SK-N-SH (cell line): Measurements from ENCODE around the gene PYGB. TPM values are rescaled to one million over a fixed set of nuclear protein-coding genes. Genes with fewer than 3 reads are reported as not detected.

ENCODE experiments used
- CTCF ChIA-PET: fragments of 300-600, 350-600 bp; formaldehyde crosslinking; extraction: SDS; loops from one replicate; lab custom pipeline; 2021; lab: Yijun Ruan, JAX
- POLR2A ChIA-PET: fragments of 350-600 bp; sonication (Branson Sonifier 250); formaldehyde crosslinking; extraction: SDS; loops from one replicate; lab custom pipeline; 2020; ENCODE audit warnings: antibody characterized with exemption, inconsistent platforms; lab: Yijun Ruan, JAX
- DNase-seq: peaks from one replicate; pipeline ENCODE4 v3.0.0; 2012
- H2AFZ ChIP-seq: fragments of 200-600 bp; sonication (generic); 2 replicates; pipeline ENCODE4 v1.8.1; 2016; ENCODE audit warnings: antibody characterized with exemption, mild to moderate bottlenecking, low read depth
- H3F3A ChIP-seq: fragments of 200-600 bp; sonication (generic); replicated peaks from 2 replicates; pipeline ENCODE3; 2016; ENCODE audit warnings: antibody characterized with exemption, mild to moderate bottlenecking; ENCODE audit not compliant: insufficient read depth
- H3K27ac ChIP-seq, 2 experiments: fragments of 200-500 bp in 1 of 2; fragments of 200-600 bp in 1 of 2; sonication (Bioruptor generic) in 1 of 2; sonication (generic), shearing (Covaris generic) in 1 of 2; 2 replicates each; pipeline versions ENCODE4 v1.5.1 to v1.6.1; 2014 to 2016; ENCODE audit warnings: low read depth in 2 of 2, inconsistent platforms in 1 of 2, low read length in 1 of 2, mild to moderate bottlenecking in 1 of 2, mixed read lengths in 1 of 2
- H3K27me3 ChIP-seq: fragments of 200-600 bp; sonication (generic), shearing (Covaris generic); 2 replicates; pipeline ENCODE4 v1.6.1; 2016; ENCODE audit warnings: mixed run types; ENCODE audit not compliant: insufficient read depth
- H3K36me3 ChIP-seq, 2 experiments: fragments of 200-500 bp in 1 of 2; fragments of 200-600 bp in 1 of 2; sonication (Bioruptor generic) in 1 of 2; sonication (generic) in 1 of 2; replicated peaks in 1 of 2; 2 replicates each; pipeline versions ENCODE3 to v1.5.1; 2014 to 2016; ENCODE audit warnings: low read length in 1 of 2, mild to moderate bottlenecking in 1 of 2; ENCODE audit not compliant: insufficient read depth in 2 of 2, control insufficient read depth in 1 of 2
- H3K4me1 ChIP-seq, 2 experiments: fragments of 200-500 bp in 1 of 2; fragments of 200-600 bp in 1 of 2; sonication (Bioruptor generic) in 1 of 2; sonication (generic), shearing (Covaris generic) in 1 of 2; 2 replicates each; pipeline versions ENCODE4 v1.5.1 to v1.6.1; 2014 to 2016; ENCODE audit warnings: low read depth in 1 of 2, low read length in 1 of 2, mixed run types in 1 of 2; ENCODE audit not compliant: insufficient read depth in 2 of 2, control insufficient read depth in 1 of 2
- H3K4me2 ChIP-seq: fragments of 200-600 bp; sonication (generic), shearing (Covaris generic); 2 replicates; pipeline ENCODE4 v1.6.1; 2017; ENCODE audit warnings: mixed run types
- H3K4me3 ChIP-seq, 2 experiments: fragments of 200-500 bp in 1 of 2; fragments of 200-600 bp in 1 of 2; sonication (Bioruptor generic) in 1 of 2; sonication (generic), shearing (Covaris generic) in 1 of 2; 2 replicates each; pipeline versions ENCODE4 v1.5.1 to v1.8.1; 2014 to 2016; ENCODE audit warnings: low read depth in 2 of 2, inconsistent platforms in 1 of 2, low read length in 1 of 2, mild to moderate bottlenecking in 1 of 2, mixed read lengths in 1 of 2, moderate library complexity in 1 of 2
- H3K79me2 ChIP-seq: fragments of 200-600 bp; sonication (generic); 2 replicates; pipeline ENCODE4 v1.8.1; 2017; ENCODE audit warnings: mild to moderate bottlenecking; ENCODE audit not compliant: insufficient read depth
- H3K9ac ChIP-seq: fragments of 200-600 bp; sonication (generic); 2 replicates; pipeline ENCODE4 v1.6.1; 2017; ENCODE audit warnings: mixed run types
- H3K9me2 ChIP-seq: fragments of 200-600 bp; sonication (generic); 2 replicates; pipeline ENCODE4 v1.6.1; 2017; ENCODE audit warnings: mixed run types
- H3K9me3 ChIP-seq: fragments of 200-600 bp; sonication (generic); 2 replicates; pipeline ENCODE4 v1.6.1; 2017; ENCODE audit warnings: mixed run types, mild to moderate bottlenecking, moderate library complexity
- H4K20me1 ChIP-seq: fragments of 200-600 bp; sonication (generic); 2 replicates; pipeline ENCODE4 v1.6.1; 2017; ENCODE audit warnings: mild to moderate bottlenecking, mixed run types; ENCODE audit not compliant: insufficient read depth
- EZH2phosphoT487 ChIP-seq: fragments of 200-600 bp; sonication (generic); IDR thresholded peaks from 2 replicates; pipeline ENCODE4 v1.6.1; 2017; ENCODE audit warnings: low read depth, mixed run types, mild to moderate bottlenecking, antibody characterized with exemption, moderate library complexity, borderline replicate concordance
- FOXM1 ChIP-seq: IDR thresholded peaks from 2 replicates; pipeline ENCODE4 v1.4.0; 2012; ENCODE audit warnings: low read depth, mild to moderate bottlenecking
- GABPA ChIP-seq: IDR thresholded peaks from 2 replicates; pipeline ENCODE4 v1.4.0; 2012; ENCODE audit warnings: low read depth, mild to moderate bottlenecking
- GATA2 ChIP-seq: sonication (generic); formaldehyde crosslinking; IDR thresholded peaks from 2 replicates; pipeline ENCODE4 v1.5.0; 2020; ENCODE audit warnings: mild to moderate bottlenecking, missing genetic modification reagents
- IRF3 ChIP-seq: fragments of 150-350 bp; IDR thresholded peaks from 2 replicates; pipeline ENCODE4 v1.6.1; 2016; ENCODE audit warnings: mild to moderate bottlenecking, low read depth, low read length
- MEF2A ChIP-seq: IDR thresholded peaks from 2 replicates; pipeline ENCODE4 v1.4.0; 2012; ENCODE audit warnings: low read depth, borderline replicate concordance
- NFIC ChIP-seq: IDR thresholded peaks from 2 replicates; pipeline ENCODE4 v1.4.0; 2012; ENCODE audit warnings: borderline replicate concordance
- RCOR1 ChIP-seq: fragments of 150-350 bp; IDR thresholded peaks from 2 replicates; pipeline ENCODE4 v1.6.1; 2017; ENCODE audit warnings: antibody characterized with exemption, low read length
- RFX5 ChIP-seq: IDR thresholded peaks from 2 replicates; pipeline ENCODE4 v1.6.1; 2012; ENCODE audit warnings: mild to moderate bottlenecking, improper control_type of control experiment, low read length
- RXRA ChIP-seq: IDR thresholded peaks from 2 replicates; pipeline ENCODE4 v1.4.0; 2012; ENCODE audit warnings: low read depth, mild to moderate bottlenecking, borderline replicate concordance
- TAF1 ChIP-seq: IDR thresholded peaks from 2 replicates; pipeline ENCODE4 v1.6.1; 2012; ENCODE audit warnings: low read depth, mild to moderate bottlenecking, low read length, moderate library complexity, borderline replicate concordance
- TEAD4 ChIP-seq: IDR thresholded peaks from 2 replicates; pipeline ENCODE4 v1.4.0; 2012; ENCODE audit warnings: mild to moderate bottlenecking, borderline replicate concordance; ENCODE audit not compliant: insufficient read depth
- USF2 ChIP-seq: fragments of 150-350 bp; IDR thresholded peaks from 2 replicates; pipeline ENCODE4 v1.6.1; 2017; ENCODE audit warnings: antibody characterized with exemption, low read length, low read depth, borderline replicate concordance
- WGBS: methylation state at CpG from one replicate; pipeline ENCODE4 v1.1.6; 2017; ENCODE audit warnings: low lambda C conversion rate; 5-methylcytosine and 5-hydroxymethylcytosine counted together
- polyA plus RNA-seq, 3 experiments: library from polyadenylated mRNA; depleted of rRNA; stranded (reverse); fragments of >200 nt; gene quantifications; 2 replicates each; pipeline ENCODE4 v1.2.3, GENCODE V29; 2012
- TF ChIP-seq, protein P1 (sequence below): IDR thresholded peaks from 2 replicates; pipeline ENCODE4; 2012
- TF ChIP-seq, protein P2 (sequence below): IDR thresholded peaks from 2 replicates; pipeline ENCODE4 v1.4.0; 2012; ENCODE audit warnings: low read depth, borderline replicate concordance

The PYGB gene
- polyA plus RNA-seq, 1 of the 3 experiments (the other 2 are of a cell fraction) = 35.8 TPM

GRCh38 chr20:25273046-25273445, 25.2 kb downstream of the PYGB start (continued):
- TF ChIP-seq MEF2A (no peak), USF2 (no peak)

GRCh38 chr20:25273541-25274358, 25.9 kb downstream of the PYGB start:
- H3K36me3 ChIP-seq = peaks cover 31 to 74% of the 10 kb centered on the region in 2 experiments
- H3K4me3 ChIP-seq = no peak overlapping the region
- WGBS = 94% methylated on average over 20 of the region's 20 CpGs
- CTCF ChIA-PET = interaction anchor here (1.3 to 3.1 kb wide), 2 partner anchors 22 to 94 kb away, joined by 3 to 14 read pairs; no protein-coding TSS in a partner anchor
- H3K9me2 ChIP-seq = no peaks in the 10 kb centered on the region
- H3K27me3 ChIP-seq = no peaks in the 10 kb centered on the region
- POLR2A ChIA-PET = no interaction called here
- 0 out of 2 replicates have a peak, but pooled peaks cover 5% of the 10 kb centered on the region for H4K20me1 ChIP-seq
- H3K9ac ChIP-seq = no peak overlapping the region
- H3K9me3 ChIP-seq = no peaks in the 10 kb centered on the region
- no peak overlapping the region for H3K27ac ChIP-seq
- no peaks in the 10 kb centered on the region for H3F3A ChIP-seq
- DNase-seq = no peak
- H2AFZ ChIP-seq = no peak overlapping the region
- peaks cover 16% of the 10 kb centered on the region; the same call in 1 of the 2 replicates for H3K79me2 ChIP-seq
- TF ChIP-seq IRF3 = no peak
- TF ChIP-seq, protein P1, sequence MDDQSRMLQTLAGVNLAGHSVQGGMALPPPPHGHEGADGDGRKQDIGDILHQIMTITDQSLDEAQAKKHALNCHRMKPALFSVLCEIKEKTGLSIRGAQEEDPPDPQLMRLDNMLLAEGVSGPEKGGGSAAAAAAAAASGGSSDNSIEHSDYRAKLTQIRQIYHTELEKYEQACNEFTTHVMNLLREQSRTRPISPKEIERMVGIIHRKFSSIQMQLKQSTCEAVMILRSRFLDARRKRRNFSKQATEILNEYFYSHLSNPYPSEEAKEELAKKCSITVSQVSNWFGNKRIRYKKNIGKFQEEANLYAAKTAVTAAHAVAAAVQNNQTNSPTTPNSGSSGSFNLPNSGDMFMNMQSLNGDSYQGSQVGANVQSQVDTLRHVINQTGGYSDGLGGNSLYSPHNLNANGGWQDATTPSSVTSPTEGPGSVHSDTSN = no peak
- no peak for TF ChIP-seq GABPA
- TF ChIP-seq NFIC = no peak
- no peak for TF ChIP-seq GATA2 (CRISPR knock-in tag)
- TF ChIP-seq USF2 = no peak
- no peak for TF ChIP-seq TEAD4
- no peak for TF ChIP-seq TAF1
- TF ChIP-seq, protein P2, sequence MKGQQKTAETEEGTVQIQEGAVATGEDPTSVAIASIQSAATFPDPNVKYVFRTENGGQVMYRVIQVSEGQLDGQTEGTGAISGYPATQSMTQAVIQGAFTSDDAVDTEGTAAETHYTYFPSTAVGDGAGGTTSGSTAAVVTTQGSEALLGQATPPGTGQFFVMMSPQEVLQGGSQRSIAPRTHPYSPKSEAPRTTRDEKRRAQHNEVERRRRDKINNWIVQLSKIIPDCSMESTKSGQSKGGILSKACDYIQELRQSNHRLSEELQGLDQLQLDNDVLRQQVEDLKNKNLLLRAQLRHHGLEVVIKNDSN = no peak
- no peak for TF ChIP-seq RFX5
- TF ChIP-seq RXRA = no peak
- TF ChIP-seq RCOR1 = no peak
- no peak for TF ChIP-seq EZH2phosphoT487
- TF ChIP-seq FOXM1 = no peak
- TF ChIP-seq, all 33 proteins: peak for 0
- peaks cover 0 to 10% of the 10 kb centered on the region in 2 experiments; a peak in 1 of 4 replicates for H3K4me1 ChIP-seq
- H3K4me2 ChIP-seq = no peak overlapping the region
